MM.1S (cell line): ENCODE measurements around the gene ANKMY2.
"Not testable (repeated sequence)": the region's sequence is repeated elsewhere in the genome, so short reads cannot be mapped to it uniquely, and the experiment has no call there.

Experiments used
- DNase-seq: peaks from one replicate; pipeline ENCODE4 v3.0.0-alpha.2; 2015
- H2AFZ ChIP-seq: fragments of 300-600 bp; sonication (generic); 2 replicates; pipeline ENCODE4 v1.6.0; 2016; ENCODE audit warnings: antibody characterized with exemption, low read length
- H3F3A ChIP-seq: fragments of 300-600 bp; sonication (generic); 2 replicates; pipeline ENCODE4 v1.6.1; 2016; ENCODE audit warnings: mild to moderate bottlenecking, antibody characterized with exemption, low read length, moderate library complexity, mixed read lengths; ENCODE audit not compliant: insufficient read depth
- H3K27ac ChIP-seq: fragments of 300-600 bp; sonication (generic); 2 replicates; pipeline ENCODE4 v1.5.1; 2016; ENCODE audit warnings: mild to moderate bottlenecking, low read length
- H3K27me3 ChIP-seq: fragments of 300-600 bp; sonication (generic); replicated peaks from 2 replicates; pipeline ENCODE4 v1.6.0; 2016; ENCODE audit warnings: low read length; ENCODE audit not compliant: insufficient read depth
- H3K36me3 ChIP-seq: fragments of 300-600 bp; sonication (generic); replicated peaks from 2 replicates; pipeline ENCODE4 v1.6.1; 2016; ENCODE audit warnings: mild to moderate bottlenecking, low read length, mixed read lengths; ENCODE audit not compliant: insufficient read depth
- H3K4me1 ChIP-seq: fragments of 300-600 bp; sonication (generic); 2 replicates; pipeline ENCODE4 v1.6.1; 2016; ENCODE audit warnings: low read length, mixed read lengths
- H3K4me2 ChIP-seq: fragments of 300-600 bp; sonication (generic); 2 replicates; pipeline ENCODE4 v1.6.0; 2016; ENCODE audit warnings: low read depth, low read length
- H3K4me3 ChIP-seq: fragments of 300-600 bp; sonication (generic); 2 replicates; pipeline ENCODE4 v1.5.1; 2016; ENCODE audit warnings: low read length, mixed read lengths
- H3K79me2 ChIP-seq: fragments of 300-600 bp; sonication (generic); 2 replicates; pipeline ENCODE4 v1.6.1; 2016; ENCODE audit warnings: mixed run types, low read length, mixed read lengths
- H3K9ac ChIP-seq: fragments of 300-600 bp; sonication (generic); 2 replicates; pipeline ENCODE4 v1.6.1; 2016; ENCODE audit warnings: low read length, mixed read lengths
- H3K9me2 ChIP-seq: fragments of 300-600 bp; sonication (generic); replicated peaks from 2 replicates; pipeline ENCODE4 v1.6.1; 2016; ENCODE audit warnings: mild to moderate bottlenecking, low read length, mixed read lengths; ENCODE audit not compliant: insufficient read depth
- H3K9me3 ChIP-seq: fragments of 300-600 bp; sonication (generic); replicated peaks from 2 replicates; pipeline ENCODE4 v1.6.1; 2016; ENCODE audit warnings: mild to moderate bottlenecking, low read length, mixed read lengths; ENCODE audit not compliant: insufficient read depth
- H4K20me1 ChIP-seq: fragments of 300-600 bp; sonication (generic); 2 replicates; pipeline ENCODE4 v1.6.1; 2016; ENCODE audit warnings: mild to moderate bottlenecking, low read length, moderate library complexity, mixed read lengths; ENCODE audit not compliant: insufficient read depth
- CTCF ChIP-seq: fragments of 300-600 bp; sonication (generic); IDR thresholded peaks from 2 replicates; pipeline ENCODE4 v1.5.1; 2016; ENCODE audit warnings: antibody characterized with exemption, low read length, mixed read lengths
- EZH2 ChIP-seq: fragments of 300-600 bp; sonication (generic); optimal IDR thresholded peaks from 2 replicates; pipeline ENCODE3; 2017; ENCODE audit warnings: low read depth, mild to moderate bottlenecking, antibody characterized with exemption, low read length, mixed read lengths
- EZH2phosphoT487 ChIP-seq: fragments of 300-600 bp; sonication (generic); IDR thresholded peaks from 2 replicates; pipeline ENCODE4 v1.6.1; 2018; ENCODE audit warnings: antibody characterized with exemption, low read length

ANKMY2 gene

GRCh38 chr7:16667355-16667754, 21.8 kb upstream of the ANKMY2 start:
- Histone ChIP-seq H2AFZ (no peak overlapping the region), H3K4me2 (no peak overlapping the region), H3K9ac (no peak overlapping the region), H3K27me3 (no peaks in the 10 kb centered on the region), H3K36me3 (no peaks in the 10 kb centered on the region; the same call in 1 of the 2 replicates), H3F3A (no peaks in the 10 kb centered on the region), H3K9me2 (no peaks in the 10 kb centered on the region), H4K20me1 (peaks cover 12% of the 10 kb centered on the region; the same call in 1 of the 2 replicates), H3K4me3 (no peak overlapping the region), H3K27ac (no peak overlapping the region), H3K79me2 (peaks cover 76% of the 10 kb centered on the region), H3K4me1 (0 out of 2 replicates have a peak, but pooled peaks cover 4% of the 10 kb centered on the region), H3K9me3 (no peaks in the 10 kb centered on the region)
- DNase-seq: no peak
- TF ChIP-seq EZH2phosphoT487 (no peak), CTCF (no peak), EZH2 (no peak)

- DNase-seq: no peak
- Histone ChIP-seq H3K27ac (no peak overlapping the region), H3K36me3 (no peaks in the 10 kb centered on the region), H3F3A (no peaks in the 10 kb centered on the region), H4K20me1 (peaks cover 12% of the 10 kb centered on the region; the same call in 1 of the 2 replicates), H2AFZ (no peak overlapping the region), H3K4me2 (no peak overlapping the region), H3K9me3 (no peaks in the 10 kb centered on the region), H3K4me1 (no peaks in the 10 kb centered on the region), H3K79me2 (peaks cover 74% of the 10 kb centered on the region), H3K27me3 (no peaks in the 10 kb centered on the region), H3K4me3 (no peak overlapping the region), H3K9me2 (no peaks in the 10 kb centered on the region), H3K9ac (no peak overlapping the region)
- TF ChIP-seq CTCF (no peak), EZH2 (no peak), EZH2phosphoT487 (no peak)
These were observed 16.4 kb upstream of the ANKMY2 start for GRCh38 chr7:16661924-16662323.

- no peaks in the 10 kb centered on the region for H3K9me2 ChIP-seq
- DNase-seq: no peak
- peaks cover 12% of the 10 kb centered on the region; the same call in 1 of the 2 replicates for H4K20me1 ChIP-seq
- H3F3A ChIP-seq: no peaks in the 10 kb centered on the region
- H3K36me3 ChIP-seq: no peaks in the 10 kb centered on the region
- no peak for TF ChIP-seq CTCF
- TF ChIP-seq EZH2phosphoT487: no peak
- no peak for TF ChIP-seq EZH2
- peaks cover 84% of the 10 kb centered on the region for H3K79me2 ChIP-seq
- no peaks in the 10 kb centered on the region for H3K4me1 ChIP-seq
- H3K4me2 ChIP-seq: no peak overlapping the region
- no peak overlapping the region for H3K4me3 ChIP-seq
- H3K9me3 ChIP-seq: no peaks in the 10 kb centered on the region
- no peak overlapping the region for H3K9ac ChIP-seq
- no peaks in the 10 kb centered on the region for H3K27me3 ChIP-seq
- no peak overlapping the region for H2AFZ ChIP-seq
- H3K27ac ChIP-seq: no peak overlapping the region
These were observed 15.3 kb upstream of the ANKMY2 start for GRCh38 chr7:16660702-16661464.

GRCh38 chr7:16659854-16660497, 14.4 kb upstream of the ANKMY2 start:
- H3K79me2 ChIP-seq: peaks cover 89% of the 10 kb centered on the region
- not testable (repeated sequence) for H3K4me2 ChIP-seq

More at GRCh38 chr7:16659854-16660497, 14.4 kb upstream of the ANKMY2 start:
- H3K9ac ChIP-seq, H3K9me2 ChIP-seq, H2AFZ ChIP-seq, H3K36me3 ChIP-seq, DNase-seq, H3K27me3 ChIP-seq, H3K4me1 ChIP-seq, H3K4me3 ChIP-seq, H3K9me3 ChIP-seq, H3F3A ChIP-seq, H3K27ac ChIP-seq: not testable (repeated sequence)
- peaks cover 12% of the 10 kb centered on the region; the same call in 1 of the 2 replicates for H4K20me1 ChIP-seq
